GM12864 (cell line): ENCODE data around the gene FAM13C.

Source experiments
- DNase-seq: peaks from one replicate; pipeline ENCODE4 v3.0.0-alpha.2; 2011; ENCODE audit warnings: low read depth
- H3K4me3 ChIP-seq: 2 replicates; pipeline ENCODE4 v1.5.1; 2011; ENCODE audit warnings: mild to moderate bottlenecking, low read depth, low read length, control low read depth
- TF ChIP-seq, protein P1 (sequence below): IDR thresholded peaks from 2 replicates; pipeline ENCODE4 v1.5.1; 2011; ENCODE audit warnings: low read depth, mild to moderate bottlenecking, moderate library complexity, low read length, control low read depth, inconsistent platforms; ENCODE audit errors: missing control alignments

The FAM13C gene

DNA sequence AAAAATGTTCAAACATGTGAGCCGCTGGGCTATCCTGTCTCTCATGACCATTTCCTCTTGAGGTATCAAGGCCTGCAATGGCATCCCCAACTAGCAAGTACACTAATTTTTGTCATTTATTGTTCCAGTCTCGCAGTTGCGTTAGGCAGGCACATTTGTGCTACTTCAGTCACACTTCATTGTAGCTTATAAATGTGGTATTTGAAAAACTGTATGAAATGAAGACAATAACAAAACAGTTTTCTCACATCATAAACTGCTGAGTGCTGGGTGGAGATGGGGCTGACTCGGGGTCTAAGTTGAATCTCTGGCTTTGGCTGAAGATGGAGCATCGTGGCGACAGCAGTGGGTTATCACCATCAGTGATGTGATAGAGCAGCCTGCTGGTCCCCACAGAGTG lies 92.7 kb downstream of the FAM13C start:
- TF ChIP-seq, protein P1, sequence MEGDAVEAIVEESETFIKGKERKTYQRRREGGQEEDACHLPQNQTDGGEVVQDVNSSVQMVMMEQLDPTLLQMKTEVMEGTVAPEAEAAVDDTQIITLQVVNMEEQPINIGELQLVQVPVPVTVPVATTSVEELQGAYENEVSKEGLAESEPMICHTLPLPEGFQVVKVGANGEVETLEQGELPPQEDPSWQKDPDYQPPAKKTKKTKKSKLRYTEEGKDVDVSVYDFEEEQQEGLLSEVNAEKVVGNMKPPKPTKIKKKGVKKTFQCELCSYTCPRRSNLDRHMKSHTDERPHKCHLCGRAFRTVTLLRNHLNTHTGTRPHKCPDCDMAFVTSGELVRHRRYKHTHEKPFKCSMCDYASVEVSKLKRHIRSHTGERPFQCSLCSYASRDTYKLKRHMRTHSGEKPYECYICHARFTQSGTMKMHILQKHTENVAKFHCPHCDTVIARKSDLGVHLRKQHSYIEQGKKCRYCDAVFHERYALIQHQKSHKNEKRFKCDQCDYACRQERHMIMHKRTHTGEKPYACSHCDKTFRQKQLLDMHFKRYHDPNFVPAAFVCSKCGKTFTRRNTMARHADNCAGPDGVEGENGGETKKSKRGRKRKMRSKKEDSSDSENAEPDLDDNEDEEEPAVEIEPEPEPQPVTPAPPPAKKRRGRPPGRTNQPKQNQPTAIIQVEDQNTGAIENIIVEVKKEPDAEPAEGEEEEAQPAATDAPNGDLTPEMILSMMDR, result no peak
- no peak for DNase-seq
- H3K4me3 ChIP-seq, result no peak overlapping the region

DNA sequence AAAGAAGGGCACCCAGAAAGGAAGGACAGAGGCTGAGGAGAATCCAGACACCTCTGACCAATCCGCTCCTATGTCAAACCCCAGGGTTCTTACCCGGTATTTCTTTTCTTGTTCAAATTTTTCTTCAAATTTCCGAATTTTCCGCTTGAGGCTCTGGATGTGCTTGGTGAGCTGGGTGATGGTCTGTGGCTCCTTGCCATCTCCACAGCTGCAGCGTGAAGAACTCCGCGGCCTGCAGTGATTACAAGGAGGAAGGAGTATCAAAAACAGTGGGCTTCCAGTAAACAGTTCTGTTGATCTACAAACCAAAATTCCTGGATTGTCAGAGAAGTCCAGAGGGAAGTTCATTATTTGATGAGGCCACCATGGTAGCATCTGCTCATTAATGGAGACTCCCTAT lies 93.9 kb downstream of the FAM13C start:
- TF ChIP-seq, protein P1, result no peak
- H3K4me3 ChIP-seq, result no peak overlapping the region
- no peak for DNase-seq

- no peak for DNase-seq
- TF ChIP-seq, protein P1, result no peak
- no peak overlapping the region for H3K4me3 ChIP-seq
These were observed 96.0 kb downstream of the FAM13C start for GRCh38 chr10:59266321-59266720.

GRCh38 chr10:59265141-59265540 lies 97.2 kb downstream of the FAM13C start:
- TF ChIP-seq, protein P1, result no peak
- no peak for DNase-seq
- H3K4me3 ChIP-seq, result no peak overlapping the region

DNA sequence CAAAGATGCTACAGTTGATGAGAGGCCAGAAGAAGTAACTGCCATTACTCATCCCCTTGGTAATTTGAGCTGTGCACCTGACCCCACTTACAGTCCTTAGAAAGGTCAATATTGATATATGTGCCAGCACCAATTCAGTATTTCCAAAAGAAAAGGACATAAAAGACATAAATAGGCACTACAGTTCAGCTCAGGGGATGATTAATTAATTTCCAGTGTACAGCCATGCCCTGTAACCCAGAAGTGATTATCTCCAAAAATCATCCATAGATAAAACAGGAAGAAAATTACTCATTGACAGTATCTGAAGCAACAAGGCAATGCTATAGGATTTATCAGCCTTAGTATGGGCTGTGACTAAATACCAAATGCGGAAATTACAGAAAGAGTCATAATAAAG lies 103.5 kb downstream of the FAM13C start:
- TF ChIP-seq, protein P1, result no peak
- no peak for DNase-seq
- no peak overlapping the region for H3K4me3 ChIP-seq

DNA sequence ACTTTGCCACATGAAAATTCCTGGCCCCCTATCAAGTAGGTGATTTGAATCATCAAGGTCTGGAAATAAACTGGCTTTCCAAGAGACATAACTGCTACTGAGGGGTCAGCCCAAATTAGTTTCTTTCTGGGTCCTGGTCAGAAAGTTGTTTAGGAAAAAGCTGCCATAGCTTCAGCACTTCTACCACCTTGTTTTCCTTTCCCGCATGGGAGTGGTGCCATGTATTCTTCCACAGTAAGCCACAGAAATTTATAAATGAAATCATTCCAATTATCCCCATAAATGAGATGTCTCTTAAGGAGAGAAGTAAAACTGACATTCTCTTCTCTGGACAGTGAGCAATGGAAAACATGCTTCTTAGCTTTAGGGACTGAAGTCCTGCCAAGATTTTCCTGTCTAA lies 105.1 kb downstream of the FAM13C start:
- no peak for DNase-seq
- no peak overlapping the region for H3K4me3 ChIP-seq

DNA sequence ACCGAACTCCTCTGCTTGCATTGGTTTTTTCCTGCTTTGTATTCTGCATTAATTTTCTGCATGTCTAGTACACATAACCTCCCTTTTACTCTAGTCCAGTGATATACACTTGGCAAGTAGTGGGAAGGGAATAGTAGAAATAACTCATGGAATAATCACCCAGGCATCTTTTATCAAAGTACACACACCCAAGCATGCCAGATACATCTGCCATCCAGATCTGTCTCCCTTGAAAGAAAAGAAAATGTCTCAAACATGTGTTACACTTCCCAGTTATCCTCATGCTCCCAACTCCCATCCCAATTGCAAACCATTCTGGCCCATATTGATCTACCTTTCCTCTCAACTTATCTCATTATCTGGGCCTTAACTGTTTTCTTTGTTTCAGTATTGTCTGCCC lies 106.9 kb downstream of the FAM13C start:
- DNase-seq, result no peak
- H3K4me3 ChIP-seq, result no peak overlapping the region
- TF ChIP-seq, protein P1, result no peak

More for the DNA sequence above, 105.1 kb downstream of the FAM13C start:
- TF ChIP-seq, protein P1, result no peak
